Smooth muscle cell of the coronary artery (primary cell): ENCODE measurements around the gene CST2. TPM values are rescaled to one million over a fixed set of nuclear protein-coding genes. Genes with fewer than 3 reads are reported as not detected.

Source experiments
- total RNA-seq: library from RNA; depleted of rRNA; stranded (reverse); fragments of >200 nt; gene quantifications from 2 replicates; pipeline ENCODE4 v1.2.3, GENCODE V29; 2014; ENCODE audit warnings: low replicate concordance

CST2 gene
- total RNA-seq = not detected in 2 replicates

GRCh38 chr20:23826541-23827021 lies at the start of gene CST2:
Gene CST2 (minus strand): TSS chr20:23826729. CDS start chr20:23826660, 69 bp downstream.

Other genes with a start within 250 kb of the CST2 start
- not detected in 2 replicates for gene CST9, start 220.8 kb downstream of the CST2 start, total RNA-seq
- 189 and 222 TPM in 2 replicates for gene CST3, start 188.8 kb downstream of the CST2 start, total RNA-seq
- gene CST4, start 137.7 kb downstream of the CST2 start, total RNA-seq = 0.60 TPM in 1 of 2 replicates, not detected in the other
- 49.8 TPM in 1 of 2 replicates, not detected in the other for gene CST1, start 75.8 kb downstream of the CST2 start, total RNA-seq
- not detected in 2 replicates for gene CST5, start 53.0 kb upstream of the CST2 start, total RNA-seq
- not detected in 2 replicates for gene GGTLC1, start 162.1 kb upstream of the CST2 start, total RNA-seq